HG03457 (cell line): ENCODE results near the gene PARP8.
"Not testable (repeated sequence)": the region's sequence is repeated elsewhere in the genome, so short reads cannot be mapped to it uniquely, and the experiment has no call there.

ENCODE experiments used
- ATAC-seq: cut with Tn5 transposase; IDR thresholded peaks from one replicate; pipeline ENCODE4 v1.9.1; 2021; ENCODE audit warnings: moderate number of reproducible peaks; ENCODE audit not compliant: unreplicated experiment

PARP8 gene

DNA sequence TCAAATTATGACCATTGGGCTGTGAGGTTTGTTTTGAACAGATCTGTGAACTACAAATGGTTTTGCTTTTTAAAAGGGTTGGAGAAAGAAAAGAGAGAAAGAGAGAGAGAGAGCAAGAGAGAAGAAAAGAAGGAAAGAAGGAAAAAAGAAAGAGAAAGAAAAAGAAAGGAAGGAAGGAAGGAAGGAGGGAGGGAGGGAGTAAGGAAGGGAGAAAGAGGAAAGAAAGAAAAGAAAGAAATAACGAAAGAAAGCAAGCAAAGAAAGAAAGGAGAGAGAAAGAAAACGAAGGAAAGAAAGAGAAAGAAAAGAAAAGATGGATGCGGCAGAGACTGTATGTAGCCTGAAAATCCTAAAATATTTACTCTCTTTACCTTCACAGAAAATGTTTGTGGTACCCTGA, 104.0 kb downstream of the PARP8 start:
- ATAC-seq: no peak

DNA sequence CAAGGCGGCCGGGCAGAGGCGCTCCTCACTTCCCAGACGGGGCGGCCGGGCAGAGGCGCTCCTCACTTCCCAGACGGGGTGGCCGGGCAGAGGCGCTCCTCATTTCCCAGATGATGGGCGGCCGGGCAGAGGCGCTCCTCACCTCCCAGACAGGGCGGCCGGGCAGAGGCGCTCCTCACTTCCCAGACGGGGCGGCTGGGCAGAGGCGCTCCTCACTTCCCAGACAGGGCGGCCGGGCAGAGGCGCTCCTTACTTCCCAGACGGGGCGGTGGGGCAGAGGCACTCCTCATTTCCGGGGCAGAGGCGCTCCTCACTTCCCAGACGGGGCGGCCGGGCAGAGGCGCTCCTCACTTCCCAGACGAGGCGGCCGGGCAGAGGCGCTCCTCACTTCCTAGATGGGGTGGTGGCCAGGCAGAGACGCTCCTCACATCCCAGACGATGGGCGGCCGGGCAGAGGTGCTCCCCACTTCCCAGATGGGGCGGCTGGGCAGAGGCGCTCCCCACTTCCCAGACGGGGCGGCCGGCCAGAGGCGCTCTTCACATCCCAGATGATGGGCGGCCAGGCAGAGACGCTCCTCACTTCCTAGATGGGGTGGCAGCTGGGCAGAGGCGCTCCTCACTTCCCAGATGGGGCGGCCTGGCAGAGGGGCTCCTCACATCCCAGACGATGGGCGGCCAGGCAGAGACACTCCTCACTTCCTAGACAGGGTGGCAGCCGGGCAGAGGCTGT, 108.2 kb downstream of the PARP8 start:
- ATAC-seq: not testable (repeated sequence)

DNA sequence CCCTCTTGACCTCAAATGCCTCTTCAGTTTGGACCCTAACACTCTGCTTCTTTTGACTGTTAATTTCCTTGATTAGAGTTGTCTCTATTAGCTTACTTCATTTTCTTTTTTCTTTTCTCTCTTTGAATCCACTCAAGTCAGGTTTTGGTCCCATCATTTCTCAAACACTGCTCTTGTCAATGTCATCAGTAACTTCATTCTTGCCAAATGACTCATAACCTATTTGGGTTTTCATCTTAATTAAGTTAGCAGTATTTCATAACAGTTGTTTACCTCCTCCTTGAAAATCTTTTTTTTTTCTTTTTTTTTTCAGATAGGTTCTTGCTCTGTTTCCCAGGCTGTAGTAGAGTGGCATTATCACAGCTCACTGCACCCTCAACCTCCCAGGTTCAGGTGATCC, 119.6 kb downstream of the PARP8 start:
- no peak for ATAC-seq

DNA sequence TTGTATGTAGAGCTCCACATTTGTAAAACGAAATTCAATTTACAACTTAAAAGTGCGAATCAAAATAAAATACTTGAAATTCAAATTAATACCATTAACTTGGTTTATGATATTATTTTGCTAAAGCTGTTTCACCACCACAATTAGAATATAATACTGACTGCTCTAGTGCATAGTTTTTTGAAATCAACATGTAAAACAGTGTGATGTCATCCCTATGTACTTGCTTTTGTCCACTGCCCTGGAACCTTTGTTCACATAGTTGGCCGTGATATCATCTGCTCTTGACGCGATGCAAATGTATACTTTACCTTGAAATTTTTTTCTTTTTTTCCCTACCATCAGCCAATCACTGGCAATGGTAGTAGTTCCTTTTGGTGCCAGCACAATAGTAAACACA, 125.4 kb downstream of the PARP8 start:
- no peak for ATAC-seq

DNA sequence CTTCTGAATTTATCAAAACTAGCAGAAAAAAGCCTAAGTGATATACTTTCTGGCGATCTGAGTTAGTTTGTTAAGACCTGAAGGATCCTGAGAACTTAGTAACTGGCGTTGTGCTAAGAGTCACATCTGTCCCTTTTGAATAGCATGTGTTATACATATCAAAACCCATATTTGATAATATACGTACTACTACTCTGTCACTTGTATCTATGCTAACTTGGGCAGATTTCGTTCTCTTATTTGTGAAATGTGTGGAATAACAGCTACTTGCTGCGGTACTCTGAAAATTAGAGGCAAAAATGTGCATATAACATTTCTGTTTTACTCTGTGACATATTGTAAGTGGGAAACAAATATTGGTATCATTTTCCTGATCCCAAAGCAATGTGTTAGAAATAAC, 126.4 kb downstream of the PARP8 start:
- no peak for ATAC-seq

DNA sequence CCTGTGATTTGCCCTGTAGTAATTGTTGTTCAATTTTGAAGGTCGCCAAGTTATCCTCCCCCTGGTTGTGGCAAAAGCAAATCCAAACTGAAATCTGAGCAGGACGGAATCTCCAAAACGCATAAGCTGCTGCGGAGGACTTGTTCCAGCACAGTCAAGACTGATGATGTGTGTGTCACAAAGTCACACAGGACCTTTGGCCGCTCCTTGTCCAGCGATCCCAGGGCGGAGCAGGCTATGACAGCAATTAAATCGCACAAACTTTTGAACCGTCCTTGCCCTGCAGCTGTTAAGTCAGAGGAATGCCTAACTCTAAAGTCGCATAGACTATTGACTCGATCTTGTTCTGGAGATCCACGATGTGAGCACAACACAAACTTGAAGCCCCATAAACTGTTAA, 128.4 kb downstream of the PARP8 start:
- ATAC-seq: no peak

DNA sequence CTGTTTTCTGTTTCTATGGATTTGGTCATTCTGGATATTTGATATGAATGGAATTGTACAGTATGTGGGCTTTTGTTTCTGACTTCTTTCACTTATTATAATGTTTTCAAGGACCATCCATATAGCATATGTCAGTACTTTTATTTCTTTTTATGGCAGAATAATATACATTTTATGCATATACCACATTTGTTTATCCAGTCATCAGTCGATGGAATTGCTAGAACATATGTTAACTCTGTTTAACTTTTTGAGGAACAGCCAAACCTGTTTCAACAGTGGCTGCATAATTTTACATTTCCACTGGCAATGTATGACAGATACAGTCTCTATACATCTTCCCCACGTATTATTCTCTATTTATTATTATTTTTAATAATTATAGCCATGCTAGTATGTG, 131.6 kb downstream of the PARP8 start:
- no peak for ATAC-seq

DNA sequence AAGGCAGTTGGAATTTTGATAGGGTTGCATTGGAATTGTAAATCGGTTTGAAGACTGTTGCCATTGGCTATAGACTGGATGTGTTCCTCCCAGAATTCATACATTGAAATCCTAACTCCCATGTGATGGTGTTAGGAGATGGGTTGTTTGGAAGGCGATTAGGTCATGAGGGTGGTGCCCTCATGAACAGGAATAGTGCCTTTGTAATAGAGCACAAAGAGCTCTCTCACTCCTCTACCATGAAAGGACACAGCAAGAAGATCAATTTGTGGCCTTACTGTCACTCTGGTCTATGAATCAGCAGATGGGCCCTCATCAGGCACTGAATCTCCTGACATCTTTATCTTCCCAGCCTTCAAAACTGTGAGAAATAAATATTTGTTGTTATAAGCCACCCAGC, 133.2 kb downstream of the PARP8 start:
- ATAC-seq: no peak

DNA sequence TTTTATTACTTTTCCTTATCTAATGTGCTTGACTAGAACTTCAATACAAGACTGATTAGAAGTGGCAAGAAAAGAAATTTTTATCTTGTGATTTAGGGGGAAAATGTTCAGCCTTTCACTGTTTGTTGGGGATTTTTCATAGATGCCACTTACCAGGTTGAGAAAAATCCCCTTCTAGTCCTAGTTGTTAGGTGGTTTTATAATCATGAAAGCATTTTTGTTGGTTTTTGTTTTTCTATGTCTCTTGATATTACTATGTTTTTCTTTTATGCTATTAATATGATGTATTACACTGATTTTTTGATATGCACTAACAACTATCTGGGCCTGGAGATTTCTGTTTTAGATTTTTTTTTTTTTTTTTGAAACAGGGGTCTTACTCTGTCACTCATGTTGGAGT, 134.0 kb downstream of the PARP8 start:
- no peak for ATAC-seq

DNA sequence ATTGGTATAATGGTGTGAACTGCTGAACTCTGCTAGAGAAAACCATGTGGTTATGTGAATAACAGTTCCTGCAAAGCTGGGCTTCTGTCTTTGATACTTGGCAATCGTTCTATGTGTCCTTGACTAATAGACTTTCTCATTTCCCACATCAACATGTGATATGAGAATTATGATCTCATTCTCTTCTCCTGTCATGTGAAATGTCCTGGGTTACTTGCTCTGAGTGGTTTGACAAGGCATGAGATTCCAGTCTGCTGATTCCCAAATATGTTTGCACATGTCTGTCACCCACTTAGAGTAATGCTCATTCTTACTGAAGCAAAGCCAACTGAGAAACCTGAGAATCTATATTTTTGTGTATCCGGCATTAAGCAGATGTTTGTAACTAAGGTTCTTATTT, 141.2 kb downstream of the PARP8 start:
- ATAC-seq: no peak

DNA sequence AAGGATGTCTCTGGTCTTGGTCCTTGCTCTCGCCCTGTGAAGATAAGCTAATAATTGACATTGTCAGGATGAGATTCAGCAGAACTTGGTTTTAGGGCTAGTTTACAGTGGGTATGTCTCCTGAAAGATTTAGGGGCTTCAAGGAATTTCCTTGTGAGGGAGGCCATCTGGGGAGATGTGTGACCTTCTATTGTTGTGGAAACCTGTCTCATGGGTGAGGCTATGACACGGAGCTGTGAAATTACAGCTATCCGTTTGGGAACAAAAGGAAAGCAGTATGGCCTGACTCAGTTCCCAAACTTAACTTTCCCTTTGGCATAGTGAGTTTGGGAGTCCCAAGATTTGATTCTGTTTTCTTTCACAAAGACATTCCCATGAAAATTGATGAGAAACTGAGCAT, 142.0 kb downstream of the PARP8 start:
- no peak for ATAC-seq

DNA sequence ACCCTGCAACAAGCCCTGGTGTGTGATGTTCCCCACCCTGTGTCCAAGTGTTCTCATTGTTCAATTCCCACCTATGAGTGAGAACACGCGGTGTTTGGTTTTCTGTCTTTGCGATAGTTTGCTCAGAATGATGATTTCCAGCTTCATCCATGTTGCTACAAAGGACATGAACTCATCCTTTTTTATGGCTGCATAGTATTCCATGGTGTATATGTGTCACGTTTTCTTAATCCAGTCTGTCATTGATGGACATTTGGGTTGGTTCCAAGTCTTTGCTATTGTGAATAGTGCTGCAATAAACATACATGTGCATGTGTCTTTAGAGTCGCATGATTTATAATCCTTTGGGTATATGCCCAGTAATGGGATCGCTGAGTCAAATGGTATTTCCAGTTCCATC, 145.3 kb downstream of the PARP8 start:
- ATAC-seq: not testable (repeated sequence)

DNA sequence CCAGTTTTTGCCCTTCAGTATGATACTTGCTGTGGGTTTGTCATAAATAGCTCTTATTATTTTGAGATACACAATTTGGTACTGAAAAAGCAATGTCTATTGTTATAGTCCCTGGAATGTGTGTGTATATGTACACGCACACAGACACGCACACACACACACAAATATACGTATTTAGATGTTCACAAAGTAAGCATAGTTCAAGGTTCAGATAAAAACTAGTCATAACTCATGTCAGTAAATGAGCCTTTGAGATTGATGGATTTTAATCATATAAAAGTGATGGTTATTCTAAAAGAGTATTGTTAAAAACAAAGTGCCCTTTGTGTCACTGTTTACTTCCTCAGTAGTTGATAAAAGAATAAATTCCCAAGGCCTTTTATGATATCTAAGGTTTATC, 147.3 kb downstream of the PARP8 start:
- ATAC-seq: no peak

DNA sequence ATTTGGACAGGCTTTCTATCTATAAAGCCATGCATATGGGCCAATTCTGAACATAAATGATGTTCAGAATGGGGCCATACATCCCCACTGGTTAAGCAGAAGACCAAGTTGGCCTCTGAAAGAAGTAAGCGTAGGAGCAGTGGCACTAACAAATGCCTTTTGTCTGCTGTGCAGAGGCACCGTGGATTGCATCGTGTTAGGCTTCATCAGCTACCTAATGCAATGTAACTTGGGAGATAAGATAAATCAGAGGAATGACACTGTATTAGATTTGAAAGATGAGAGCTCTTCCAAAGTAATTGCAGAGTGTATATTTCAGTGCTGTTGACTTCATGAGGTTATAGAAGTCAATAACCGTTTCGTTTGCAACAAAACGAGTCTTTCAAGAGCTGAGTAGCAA, 148.1 kb downstream of the PARP8 start:
- ATAC-seq: no peak

DNA sequence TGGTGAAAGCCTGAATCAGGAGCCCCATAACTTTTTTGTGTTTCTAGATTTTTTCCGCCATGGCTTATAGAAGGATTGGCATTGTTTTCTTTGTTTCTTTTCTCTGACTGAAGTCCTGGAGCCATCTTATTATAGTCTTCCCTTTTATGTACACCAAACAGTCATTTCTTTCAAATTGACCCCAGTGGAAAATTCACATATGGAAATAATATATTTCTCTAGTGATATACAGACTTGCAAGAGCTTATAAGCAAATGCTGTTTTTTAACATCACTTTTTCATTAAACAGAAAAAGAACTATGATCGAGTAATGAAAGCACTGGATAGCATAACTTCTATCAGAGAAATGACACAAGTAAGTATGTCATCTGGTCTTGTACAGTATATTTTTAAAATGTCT, 155.6 kb downstream of the PARP8 start:
- no peak for ATAC-seq

DNA sequence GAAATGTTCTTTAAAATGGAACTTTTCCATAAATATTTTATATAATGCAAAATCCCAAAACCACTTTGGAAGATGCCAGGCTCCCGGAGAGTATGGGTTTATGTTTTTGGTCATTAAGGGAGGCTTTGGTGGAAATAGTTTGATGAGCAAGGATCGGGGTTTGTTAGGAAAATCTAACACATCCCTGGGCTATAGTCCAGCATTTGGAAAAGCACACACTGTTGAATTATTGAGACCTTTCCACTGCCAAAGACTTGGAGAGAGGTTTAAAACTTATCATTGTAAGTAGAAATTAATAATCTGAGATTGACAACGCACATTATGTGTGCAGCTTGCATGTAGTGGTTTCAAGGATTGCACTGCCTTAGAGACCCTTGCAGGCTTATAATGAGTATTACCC, 156.3 kb downstream of the PARP8 start:
- ATAC-seq: no peak

DNA sequence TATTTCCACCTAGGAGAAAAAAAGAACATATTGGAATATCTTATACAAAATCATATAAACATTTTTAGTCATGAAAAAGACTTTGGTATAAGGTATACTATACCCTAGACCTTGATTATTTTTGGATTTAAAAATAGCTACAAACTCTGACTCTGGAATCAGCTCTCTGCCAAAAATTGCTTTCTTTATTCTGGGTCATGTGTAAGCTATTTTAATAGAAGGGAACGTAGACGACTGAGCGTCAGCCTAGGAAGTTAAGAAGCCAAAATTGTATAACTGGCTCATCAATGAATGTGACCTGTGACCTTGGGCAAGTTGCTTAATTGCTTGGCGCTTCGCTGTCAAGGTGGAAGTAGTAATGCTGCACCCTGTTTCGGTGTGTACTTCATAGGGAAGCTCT, 157.1 kb downstream of the PARP8 start:
- no peak for ATAC-seq

DNA sequence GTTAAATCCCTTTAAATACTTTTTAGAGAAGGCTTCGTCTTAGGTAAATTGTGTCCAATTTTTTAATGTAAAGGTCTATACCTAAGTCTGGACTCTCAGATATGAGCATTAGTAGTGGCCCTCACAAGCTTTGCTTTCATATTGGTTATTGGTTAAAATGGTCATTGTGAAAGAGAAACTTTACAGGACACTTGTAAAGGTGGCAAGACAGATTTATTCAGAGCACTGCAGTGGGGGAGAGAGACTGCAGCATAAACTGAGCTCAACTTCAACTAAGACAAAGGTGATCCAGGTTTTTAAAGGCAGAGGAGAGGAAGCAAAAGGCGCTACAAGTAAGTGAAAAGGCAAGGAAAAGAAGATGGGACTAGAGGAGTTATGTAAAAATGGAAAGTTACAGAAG, 157.7 kb downstream of the PARP8 start:
- no peak for ATAC-seq

DNA sequence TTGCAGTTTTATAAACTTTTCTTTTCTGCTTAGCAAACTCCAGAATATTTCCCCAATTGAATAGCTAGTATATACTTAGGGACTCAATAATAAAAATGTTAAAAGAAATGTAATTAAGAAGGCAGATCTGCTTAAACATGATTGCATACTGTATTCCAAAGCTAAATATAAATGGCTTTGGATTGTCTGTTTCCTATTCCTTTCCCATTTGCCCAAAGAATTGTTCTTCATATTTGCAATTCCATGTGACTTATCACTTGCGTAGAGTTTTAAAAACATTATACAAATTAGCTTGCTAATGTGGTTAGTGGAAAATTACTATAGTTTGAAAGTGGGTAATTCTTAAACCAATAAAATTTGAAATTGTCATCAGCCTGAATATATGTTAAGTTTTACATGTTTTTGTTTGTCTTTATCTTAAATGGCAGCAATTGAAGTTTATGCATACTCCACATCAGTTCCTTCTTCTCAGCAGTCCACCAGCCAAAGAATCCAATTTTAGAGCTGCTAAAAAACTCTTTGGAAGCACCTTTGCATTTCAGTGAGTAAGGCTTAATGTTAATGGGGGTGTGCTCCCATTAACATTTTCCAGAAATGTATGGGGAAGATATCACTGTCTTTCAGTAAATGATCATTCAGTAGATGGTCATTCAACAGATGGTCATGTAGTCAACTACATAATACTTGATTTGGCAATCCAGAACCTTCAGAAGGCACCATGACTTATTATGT, 161.2 kb downstream of the PARP8 start:
- no peak for ATAC-seq

DNA sequence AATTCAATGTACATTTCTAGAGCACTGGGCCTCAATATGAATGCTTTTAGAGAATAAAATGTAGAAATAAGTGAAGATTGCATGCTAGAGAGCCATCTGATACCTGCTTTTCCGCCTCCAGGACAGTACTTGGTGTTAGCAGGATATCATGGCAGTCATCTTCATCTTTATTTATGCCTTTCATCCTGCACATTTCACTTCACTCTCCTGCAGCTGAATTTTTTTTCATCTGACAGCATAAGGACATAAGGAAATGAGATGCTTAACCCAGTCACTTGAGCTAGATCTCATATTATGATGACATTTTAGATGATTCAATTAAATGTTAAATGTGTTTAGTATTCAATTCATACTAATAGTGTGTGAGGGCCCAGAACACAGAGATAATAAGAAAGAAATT, 162.6 kb downstream of the PARP8 start:
- ATAC-seq: no peak

DNA sequence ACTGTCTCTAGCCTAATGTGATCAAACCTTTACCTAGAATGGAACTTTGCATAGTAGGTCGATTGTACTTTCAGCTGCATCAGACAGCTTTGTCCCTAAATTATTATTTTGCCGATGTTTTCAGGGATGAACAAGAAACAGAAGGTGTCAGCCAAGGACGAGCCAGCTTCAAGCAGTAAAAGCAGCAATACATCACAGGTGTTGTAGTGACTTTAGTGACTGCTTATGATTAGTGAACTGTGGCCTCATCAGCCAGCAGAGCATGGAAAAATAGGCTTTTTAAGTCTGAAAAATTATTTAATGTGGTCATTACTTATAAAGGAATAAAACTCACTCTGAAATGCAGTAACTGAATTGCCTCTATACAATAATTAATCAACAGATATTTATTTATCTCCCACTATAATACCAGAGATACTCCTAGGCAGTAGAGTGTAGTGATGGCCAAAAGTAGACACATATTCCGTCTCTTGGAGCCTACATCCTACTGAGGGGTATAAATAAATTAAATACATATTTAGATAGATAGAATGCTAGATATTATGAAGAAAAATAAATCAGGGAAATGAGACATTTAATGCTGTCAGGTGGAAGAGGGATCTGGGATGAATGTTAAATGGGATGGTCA, 166.3 kb downstream of the PARP8 start:
- ATAC-seq: no peak

DNA sequence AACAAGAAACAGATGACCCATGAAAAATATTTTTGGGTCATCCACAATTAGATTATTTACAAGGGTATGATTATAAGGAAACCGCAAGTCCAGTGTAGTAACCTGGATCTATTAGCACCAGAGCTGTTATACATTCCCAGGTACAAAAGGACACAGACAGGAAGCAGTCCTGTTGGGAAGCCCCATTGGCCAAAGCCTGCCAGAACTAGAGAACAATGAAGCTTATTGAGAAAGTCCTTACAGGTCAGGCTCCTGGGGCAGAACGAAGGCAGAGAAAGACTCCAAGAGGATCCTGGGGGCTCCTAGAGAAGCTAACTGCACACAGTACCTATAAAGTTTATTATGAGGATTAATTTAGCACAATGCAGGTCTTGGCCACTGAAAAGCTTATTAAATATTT, 169.9 kb downstream of the PARP8 start:
- ATAC-seq: no peak
